GM18907 (cell line): Measurements from ENCODE around the gene C11orf24.
A peak's percentile ranks its signal among the peaks of the same experiment; 100 is the strongest.
"Not testable (repeated sequence)": the region's sequence is repeated elsewhere in the genome, so short reads cannot be mapped to it uniquely, and the experiment has no call there.

ENCODE experiments used
- ATAC-seq: cut with Tn5 transposase; IDR thresholded peaks from one replicate; pipeline ENCODE4 v1.9.1; 2021; ENCODE audit warnings: mild to moderate bottlenecking, moderate library complexity; ENCODE audit not compliant: unreplicated experiment

C11orf24 gene

DNA sequence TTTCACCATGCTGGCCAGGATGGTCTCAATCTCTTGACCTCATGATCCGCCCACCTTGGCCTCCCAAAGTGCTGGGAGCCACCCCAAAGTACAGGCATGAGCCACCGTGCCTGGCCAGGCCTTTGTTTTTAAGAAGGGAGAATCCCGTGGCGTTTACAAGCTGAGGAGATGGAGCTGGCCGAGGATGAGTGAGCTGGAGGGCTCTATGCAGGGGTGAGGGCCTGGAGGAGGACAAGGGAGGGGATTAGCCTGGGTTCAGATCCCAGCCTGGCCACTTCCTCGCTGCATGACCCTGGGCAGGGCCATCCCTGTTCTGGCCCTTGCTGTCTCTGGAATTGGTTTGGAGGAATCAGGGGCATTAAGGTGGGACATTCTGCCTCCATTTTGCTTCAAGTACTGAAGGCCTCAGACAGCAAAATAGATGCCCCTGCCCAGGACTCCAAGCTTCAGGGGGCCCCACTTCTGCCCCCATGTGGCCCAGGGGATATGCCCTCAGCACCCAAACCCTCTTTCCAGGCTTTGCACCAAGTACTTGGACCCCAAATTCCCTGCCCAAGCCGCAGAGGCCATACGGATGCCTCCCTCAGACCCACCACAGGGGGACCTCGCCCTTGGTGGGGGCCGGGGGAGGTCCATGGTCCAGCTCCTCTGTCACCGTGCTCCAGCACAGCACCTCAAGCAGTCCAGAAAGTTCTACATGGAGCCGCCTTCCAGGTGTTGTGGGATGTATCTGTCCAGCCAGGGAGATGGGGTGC is 28.5 kb upstream of the C11orf24 start:
- ATAC-seq: no peak

DNA sequence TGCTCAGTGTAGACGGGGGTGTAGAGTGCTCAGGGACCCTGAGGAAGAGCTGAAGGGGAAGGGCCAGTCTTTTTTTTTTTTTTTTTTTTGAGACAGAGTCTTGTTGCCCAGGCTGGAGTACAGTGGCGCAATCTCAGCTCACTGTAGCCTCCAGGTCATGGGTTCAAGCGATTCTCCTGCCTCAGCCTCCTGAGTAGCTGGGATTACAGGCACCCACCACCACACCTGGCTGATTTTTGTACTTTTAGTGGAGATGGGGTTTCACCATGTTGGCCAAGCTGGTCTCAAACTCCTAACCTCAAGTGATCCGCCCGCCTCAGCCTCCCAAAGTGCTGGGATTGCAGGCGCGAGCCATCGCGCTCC is 27.7 kb upstream of the C11orf24 start:
- ATAC-seq: not testable (repeated sequence)

- ATAC-seq: no peak
Observed at GRCh38 chr11:68298659-68299516, 27.1 kb upstream of the C11orf24 start.

- ATAC-seq: no peak
Observed at GRCh38 chr11:68297812-68298658, 26.3 kb upstream of the C11orf24 start.

- no peak for ATAC-seq
Observed at GRCh38 chr11:68297494-68297811, 25.7 kb upstream of the C11orf24 start.

GRCh38 chr11:68297052-68297378 is 25.2 kb upstream of the C11orf24 start:
- ATAC-seq: no peak

DNA sequence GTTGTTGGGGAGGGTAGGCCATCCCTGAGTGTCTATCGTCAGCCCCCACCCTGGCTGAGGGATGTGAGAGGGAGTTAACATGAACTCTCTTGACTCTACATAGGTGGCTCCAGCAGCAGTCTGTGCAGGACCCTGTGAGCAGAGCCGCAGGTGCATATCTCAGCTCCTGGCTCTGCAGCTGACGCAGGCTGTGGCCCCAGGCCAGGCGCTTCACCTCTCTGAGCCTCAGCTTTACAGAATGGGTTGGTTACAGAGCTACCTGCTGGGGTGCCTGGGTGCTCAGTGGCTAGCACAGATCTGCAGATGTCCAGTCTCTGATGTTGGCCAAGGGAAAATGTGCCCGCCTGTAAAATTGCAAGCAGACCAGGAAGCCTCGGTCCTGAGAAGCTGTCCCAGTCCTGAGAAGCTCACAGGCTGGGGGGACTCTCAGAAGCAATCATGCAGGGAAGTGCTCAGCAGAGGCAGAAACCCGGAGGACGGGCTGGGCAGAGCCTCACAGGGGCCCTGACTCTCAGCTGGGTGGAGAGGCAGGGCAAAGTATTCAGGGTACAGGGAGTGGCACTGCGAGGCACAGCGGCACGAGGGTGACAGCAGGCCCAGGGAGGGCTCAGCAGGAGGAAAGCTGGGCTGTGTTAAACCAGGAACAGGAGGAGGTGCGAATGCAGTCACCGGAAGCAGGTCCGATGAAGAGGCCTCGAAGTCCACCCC is 24.7 kb upstream of the C11orf24 start:
- no peak for ATAC-seq

DNA sequence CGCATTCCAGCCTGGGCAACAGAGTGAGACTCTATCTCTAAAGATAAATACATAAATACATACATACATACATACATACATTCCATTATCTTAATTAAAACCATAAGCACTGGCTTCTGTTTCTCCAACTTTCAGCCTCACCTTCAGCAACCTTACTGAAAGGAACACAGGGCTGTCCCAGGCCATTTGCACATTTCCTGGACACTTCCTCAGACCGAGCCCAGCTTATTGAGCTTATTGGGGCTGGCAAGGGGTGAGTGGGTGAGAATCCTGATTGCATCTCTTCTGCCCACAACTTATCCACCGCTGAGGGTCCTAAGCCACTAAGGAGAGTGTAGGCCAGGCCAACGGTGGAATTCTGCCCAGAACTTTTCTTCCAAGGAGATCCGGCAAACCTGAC is 24.2 kb upstream of the C11orf24 start:
- no peak for ATAC-seq

DNA sequence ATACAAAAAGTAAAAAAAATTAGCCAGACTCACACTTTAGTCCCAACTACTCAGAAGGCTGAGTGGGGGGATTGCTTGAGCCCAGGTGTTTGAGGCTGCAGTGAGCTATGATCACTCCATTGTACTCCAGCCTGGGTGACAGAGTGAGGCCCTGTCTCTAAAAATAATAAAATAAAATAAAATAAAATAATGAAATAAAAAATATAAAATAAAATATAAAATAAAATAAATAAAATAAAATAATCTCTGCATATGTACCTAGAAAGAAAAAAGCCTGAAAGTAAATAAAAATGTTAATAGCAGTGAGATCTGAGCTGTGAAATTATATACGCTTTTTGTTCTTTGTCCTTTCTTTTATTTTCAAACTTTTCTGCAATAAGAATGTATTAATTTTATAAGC is 23.5 kb upstream of the C11orf24 start:
- ATAC-seq: no peak

- ATAC-seq: no peak
Observed at GRCh38 chr11:68293708-68294107, 21.9 kb upstream of the C11orf24 start.

GRCh38 chr11:68289456-68289855 is 17.7 kb upstream of the C11orf24 start:
- no peak for ATAC-seq

- no peak for ATAC-seq
Observed at GRCh38 chr11:68287419-68287818, 15.6 kb upstream of the C11orf24 start.

DNA sequence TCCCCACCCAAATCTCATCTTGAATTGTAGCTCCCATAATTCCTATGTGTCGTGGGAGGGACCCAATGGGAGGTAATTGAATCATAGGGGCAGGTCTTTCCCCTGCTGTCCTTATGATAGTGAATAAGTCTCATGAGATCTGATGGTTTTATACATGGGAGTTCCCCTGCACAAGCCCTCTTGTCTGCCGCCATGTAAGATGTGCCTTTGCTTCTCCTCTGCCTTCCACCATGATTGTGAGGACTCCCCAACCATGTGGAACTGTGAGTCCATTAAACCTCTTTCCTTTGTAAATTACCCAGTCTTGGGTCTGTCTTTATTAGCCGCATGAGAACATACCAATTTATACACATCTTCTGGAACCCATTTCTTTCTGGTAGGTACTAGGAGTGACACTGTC is 12.8 kb upstream of the C11orf24 start:
- not testable (repeated sequence) for ATAC-seq

GRCh38 chr11:68282861-68283230 is 11.1 kb upstream of the C11orf24 start:
- no peak for ATAC-seq

- peak; percentile 82 for ATAC-seq
Observed at GRCh38 chr11:68282141-68282860, 10.5 kb upstream of the C11orf24 start.

DNA sequence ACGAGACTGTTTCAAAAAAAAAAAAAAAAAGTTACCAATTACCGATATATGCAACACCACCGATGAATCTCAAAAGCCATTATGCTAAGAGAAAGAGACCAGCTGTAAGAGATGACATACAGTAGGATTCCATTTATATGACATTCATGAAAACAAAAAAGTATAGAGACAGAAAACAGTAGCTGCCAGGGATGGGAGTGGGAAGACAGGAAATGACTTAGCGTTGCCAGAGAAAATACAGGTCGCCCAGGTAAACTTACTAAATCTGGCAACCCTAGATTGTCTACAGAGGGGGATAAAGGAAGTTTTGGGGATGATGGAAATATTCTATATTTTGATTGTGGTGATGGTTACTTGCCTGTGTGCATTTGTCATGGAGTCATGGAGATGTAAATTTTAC is 7.9 kb upstream of the C11orf24 start:
- ATAC-seq: no peak

DNA sequence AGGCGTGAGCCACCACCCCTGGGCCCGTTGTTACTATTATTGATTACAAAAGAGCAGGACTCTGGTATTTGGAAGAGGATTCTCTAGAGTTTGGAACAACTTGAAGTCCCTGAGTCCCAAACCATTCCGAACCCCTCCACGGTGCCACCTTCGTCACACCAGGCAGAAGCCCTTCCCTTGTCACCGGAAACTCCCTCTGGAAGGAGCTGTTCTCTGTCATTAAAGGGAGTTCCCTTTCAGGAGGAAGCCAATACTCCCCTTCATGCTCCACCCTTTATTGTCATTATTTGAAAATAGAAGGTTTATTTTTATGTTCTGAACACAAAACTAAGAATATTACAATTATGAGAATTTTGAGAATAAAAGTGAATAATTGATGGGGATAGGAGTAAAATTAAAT is 5.1 kb upstream of the C11orf24 start:
- no peak for ATAC-seq

DNA sequence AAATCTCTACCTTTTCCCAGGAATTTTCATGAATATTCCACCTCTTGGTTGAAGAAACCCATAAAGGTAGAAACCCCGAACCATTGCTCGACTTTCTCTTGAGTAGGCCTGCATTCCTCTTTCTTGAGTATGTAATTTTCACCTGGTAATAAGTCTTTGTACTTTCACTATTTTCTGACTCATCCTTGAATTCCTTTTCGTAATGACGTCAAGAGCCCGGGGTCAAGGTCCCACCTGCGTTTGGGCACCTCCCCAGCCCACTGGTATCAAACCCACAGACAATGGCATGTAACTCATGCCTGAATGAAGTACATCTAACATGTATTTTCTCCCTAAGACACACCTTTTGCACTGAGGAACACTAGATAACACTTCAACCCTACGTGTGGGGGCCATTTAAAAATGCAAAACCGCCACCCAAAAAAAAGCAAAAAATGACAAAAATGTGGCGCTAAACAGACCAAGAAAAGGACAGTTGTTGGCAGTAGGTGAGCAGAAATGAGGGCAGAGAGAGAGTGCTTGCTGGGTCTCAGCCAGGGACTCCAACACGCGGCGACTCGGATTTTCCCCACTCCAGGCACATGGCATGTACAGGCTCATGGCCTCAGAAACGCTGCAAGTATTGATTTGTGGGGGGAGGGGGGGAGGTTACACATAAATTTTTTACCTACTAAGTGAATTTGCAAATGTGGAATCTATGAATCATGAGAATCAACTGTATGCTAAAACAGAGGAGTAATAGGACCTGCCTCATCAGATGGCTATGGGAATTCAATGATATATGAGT is 4.1 kb upstream of the C11orf24 start:
- ATAC-seq: no peak

DNA sequence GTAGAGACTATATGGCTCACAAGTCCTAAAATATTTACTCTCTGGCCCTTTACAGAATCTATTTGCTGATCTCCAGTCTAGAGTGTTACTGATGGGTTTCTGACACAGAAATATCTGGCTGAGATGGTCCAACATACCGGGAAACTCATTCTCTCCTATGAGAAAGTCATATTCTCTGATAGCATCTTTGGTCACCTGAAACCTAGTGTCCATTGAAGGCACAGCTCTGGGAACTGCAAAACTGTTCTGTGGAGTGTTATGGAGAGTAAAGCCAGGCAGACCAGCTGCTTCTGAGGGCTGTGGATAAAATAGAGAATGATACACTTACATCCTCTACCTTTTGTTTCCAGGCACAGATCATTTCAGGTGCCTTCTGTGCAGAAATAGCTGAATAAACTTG is 2.5 kb upstream of the C11orf24 start:
- ATAC-seq: no peak
